WTC11 (cell line): Measurements from ENCODE around the gene TMEM225.
"Not testable (repeated sequence)": the region's sequence is repeated elsewhere in the genome, so short reads cannot be mapped to it uniquely, and the experiment has no call there.

ENCODE experiments used
- CBFB ChIP-seq: sonication (generic); formaldehyde crosslinking; IDR thresholded peaks from 2 replicates; pipeline ENCODE4 v1.8.1; 2022; ENCODE audit warnings: mild to moderate bottlenecking, low read depth, missing genetic modification reagents
- CTCF ChIP-seq: fragments of 200-600 bp; IDR thresholded peaks from 2 replicates; pipeline ENCODE4 v1.8.0; 2022; ENCODE audit warnings: antibody characterized with exemption
- ELF4 ChIP-seq: sonication (generic); formaldehyde crosslinking; IDR thresholded peaks from 2 replicates; pipeline ENCODE4 v1.8.1; 2022; ENCODE audit warnings: low read depth, mild to moderate bottlenecking, moderate library complexity, missing genetic modification reagents
- ESRRA ChIP-seq: sonication (generic); formaldehyde crosslinking; IDR thresholded peaks from 2 replicates; pipeline ENCODE4 v1.8.1; 2022; ENCODE audit warnings: mild to moderate bottlenecking, missing genetic modification reagents, borderline replicate concordance
- ETV6 ChIP-seq: sonication (generic); formaldehyde crosslinking; IDR thresholded peaks from 2 replicates; pipeline ENCODE4 v1.8.1; 2022; ENCODE audit warnings: mild to moderate bottlenecking, missing genetic modification reagents

- TF ChIP-seq ETV6 (CRISPR knock-in tag); CTCF; CBFB; ELF4 (CRISPR knock-in tag); ESRRA: not testable (repeated sequence)
Measured at GRCh38 chr11:123867795-123868194, 17.7 kb downstream of the TMEM225 start.
